Gastroesophageal sphincter (tissue), 3 donors: Measurements from ENCODE around the gene PNPLA5.
"Not testable (repeated sequence)": the region's sequence is repeated elsewhere in the genome, so short reads cannot be mapped to it uniquely, and the experiment has no call there.

Source experiments
- EP300 ChIP-seq: sonication (generic); formaldehyde crosslinking; IDR thresholded peaks from one replicate; pipeline ENCODE4 v1.6.1; 2017; ENCODE audit warnings: antibody characterized with exemption, mild to moderate bottlenecking
- POLR2A ChIP-seq, 2 donors: fragments of 450-650 bp; IDR thresholded peaks; one replicate each; pipeline ENCODE4 v1.6.1; 2017; ENCODE audit warnings: antibody characterized with exemption in 2 of 2, mild to moderate bottlenecking in 2 of 2, moderate library complexity in 1 of 2
- POLR2AphosphoS5 ChIP-seq: sonication (generic); formaldehyde crosslinking; IDR thresholded peaks from one replicate; pipeline ENCODE4 v1.6.1; 2017; ENCODE audit warnings: antibody characterized with exemption
- TF ChIP-seq, protein P1 (sequence below), 4 experiments: fragments of 200-600 bp in 2 of 4; fragments of 450-650 bp in 2 of 4; sonication (generic) in 1 of 4; IDR thresholded peaks; one replicate each; pipeline ENCODE4 v1.5.1; 2017 to 2019; ENCODE audit warnings: antibody characterized with exemption in 4 of 4, mild to moderate bottlenecking in 2 of 4, moderate library complexity in 2 of 4

DNA sequence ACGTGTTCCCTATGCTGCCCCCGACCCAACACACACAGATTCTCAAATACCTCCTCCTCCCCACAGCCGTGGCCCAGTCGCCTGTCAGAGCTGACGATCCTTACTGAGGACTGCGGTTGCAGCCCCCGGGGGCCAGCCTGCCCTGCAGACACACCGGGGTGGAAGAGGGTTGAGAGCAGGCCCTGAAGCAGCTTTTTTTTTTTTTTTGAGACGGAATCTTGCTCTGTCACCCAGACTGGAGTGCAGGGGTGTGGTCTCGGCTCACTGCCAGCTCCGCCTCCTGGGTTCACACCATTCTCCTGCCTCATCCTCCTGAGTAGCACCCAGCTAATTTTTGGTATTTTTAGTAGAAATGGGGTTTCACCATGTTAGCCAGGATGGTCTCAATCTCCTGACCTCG, 11.2 kb upstream of the PNPLA5 start:
- TF ChIP-seq, protein P1, sequence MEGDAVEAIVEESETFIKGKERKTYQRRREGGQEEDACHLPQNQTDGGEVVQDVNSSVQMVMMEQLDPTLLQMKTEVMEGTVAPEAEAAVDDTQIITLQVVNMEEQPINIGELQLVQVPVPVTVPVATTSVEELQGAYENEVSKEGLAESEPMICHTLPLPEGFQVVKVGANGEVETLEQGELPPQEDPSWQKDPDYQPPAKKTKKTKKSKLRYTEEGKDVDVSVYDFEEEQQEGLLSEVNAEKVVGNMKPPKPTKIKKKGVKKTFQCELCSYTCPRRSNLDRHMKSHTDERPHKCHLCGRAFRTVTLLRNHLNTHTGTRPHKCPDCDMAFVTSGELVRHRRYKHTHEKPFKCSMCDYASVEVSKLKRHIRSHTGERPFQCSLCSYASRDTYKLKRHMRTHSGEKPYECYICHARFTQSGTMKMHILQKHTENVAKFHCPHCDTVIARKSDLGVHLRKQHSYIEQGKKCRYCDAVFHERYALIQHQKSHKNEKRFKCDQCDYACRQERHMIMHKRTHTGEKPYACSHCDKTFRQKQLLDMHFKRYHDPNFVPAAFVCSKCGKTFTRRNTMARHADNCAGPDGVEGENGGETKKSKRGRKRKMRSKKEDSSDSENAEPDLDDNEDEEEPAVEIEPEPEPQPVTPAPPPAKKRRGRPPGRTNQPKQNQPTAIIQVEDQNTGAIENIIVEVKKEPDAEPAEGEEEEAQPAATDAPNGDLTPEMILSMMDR (IDR thresholded peaks at IDR 0.05) = not testable (repeated sequence)
- not testable (repeated sequence) for TF ChIP-seq POLR2A (IDR thresholded peaks at IDR 0.05); EP300; POLR2AphosphoS5
